ENCODE results near the gene TMEM131L. TPM values are rescaled to one million over a fixed set of nuclear protein-coding genes. Genes with fewer than 3 reads are reported as not detected.

Gene TMEM131L
- total and polyA plus RNA-seq, 7 donors = 0.60 to 27.2 (median 12.1) TPM

GRCh38 chr4:153684971-153685371 lies 218.8 kb downstream of the TMEM131L start:
- peak overlapping the region in 2 of 4 donors; percentile 47 to 71 for H3K27ac ChIP-seq
- H3K27me3 ChIP-seq = no peaks in the 10 kb centered on the region
- DNase-seq = no peak
- TF ChIP-seq CTCF (IDR thresholded peaks at IDR 0.05) = no peak
- no peak for TF ChIP-seq EP300 (IDR thresholded peaks at IDR 0.05)
- TF ChIP-seq POLR2A (IDR thresholded peaks at IDR 0.05) = no peak
- TF ChIP-seq POLR2AphosphoS5 (IDR thresholded peaks at IDR 0.05) = no peak
- H3K4me1 ChIP-seq = peaks cover 0 to 14% (median 10%) of the 10 kb centered on the region in 4 donors
- peaks cover 0 to 16% (median 4%) of the 10 kb centered on the region in 4 donors for H3K36me3 ChIP-seq
- WGBS, 2 donors = 10 to 17% methylated on average over 9 of the region's 9 CpGs
- H3K4me3 ChIP-seq = peak overlapping the region; percentile 58 to 74 (median 68)
- peaks cover 0 to 13% (median 5%) of the 10 kb centered on the region in 4 donors for H3K9me3 ChIP-seq
- intact Hi-C loops (cut with DNase I) = no loop called here

Other genes with a start within 250 kb of the TMEM131L start
- gene MND1, start 121.7 kb upstream of the TMEM131L start, total RNA-seq = 1 to 10 TPM in 1 of 4 donors, not detected in 3; 2.4 TPM
- 1 to 10 TPM; 3.0 to 7.1 (median 5.1) TPM for gene MND1, start 121.7 kb upstream of the TMEM131L start, polyA plus RNA-seq
- 10 to 100 TPM; 10.2 to 25.0 (median 19.3) TPM for gene TLR2, start 217.9 kb downstream of the TMEM131L start, total RNA-seq
- gene TLR2, start 217.9 kb downstream of the TMEM131L start, polyA plus RNA-seq = 1 to 10 TPM; 4.3 to 8.3 (median 4.8) TPM